K562 (cell line): ENCODE results near the gene MET.

Experiments
- BDP1 ChIP-seq: IDR thresholded peaks from 3 replicates; pipeline ENCODE4 v1.6.1; 2011; ENCODE audit not compliant: insufficient read length, insufficient read depth
- E2F1 ChIP-seq: sonication (generic); formaldehyde crosslinking; IDR thresholded peaks from 2 replicates; pipeline ENCODE4 v1.8.1; 2023; ENCODE audit warnings: mild to moderate bottlenecking, missing genetic modification reagents, moderate library complexity
- MLLT1 ChIP-seq, 2 experiments: fragments of 450-650 bp; IDR thresholded peaks; 2 replicates each; pipeline ENCODE4 v1.6.1; 2016
- POLR2A ChIP-seq: fragments of 450-650 bp; conservative IDR thresholded peaks from 2 replicates; pipeline ENCODE4 v1.6.1; 2016
- POLR3A ChIP-seq: IDR thresholded peaks from 2 replicates; pipeline ENCODE4 v1.6.1; 2011; ENCODE audit warnings: borderline replicate concordance, mild to moderate bottlenecking, moderate library complexity; ENCODE audit not compliant: insufficient read length, insufficient read depth; ENCODE audit errors: extremely low read depth
- TAF7 ChIP-seq: fragments of 450-650 bp; IDR thresholded peaks from 2 replicates; pipeline ENCODE4 v1.6.1; 2016; ENCODE audit warnings: missing genetic modification characterization, missing compliant biosample characterization
- TCF7 ChIP-seq: sonication (generic); IDR thresholded peaks from 2 replicates; pipeline ENCODE4 v1.6.1; 2016; ENCODE audit warnings: antibody characterized with exemption, borderline replicate concordance
- ZEB2 ChIP-seq: fragments of 450-650 bp; IDR thresholded peaks from 2 replicates; pipeline ENCODE4 v1.6.1; 2016
- ZNF76 ChIP-seq: fragments of 250-450 bp; sonication (Bioruptor Pico); IDR thresholded peaks from 2 replicates; pipeline ENCODE4 v1.4.0; 2020; ENCODE audit warnings: mild to moderate bottlenecking, moderate library complexity, borderline replicate concordance

DNA sequence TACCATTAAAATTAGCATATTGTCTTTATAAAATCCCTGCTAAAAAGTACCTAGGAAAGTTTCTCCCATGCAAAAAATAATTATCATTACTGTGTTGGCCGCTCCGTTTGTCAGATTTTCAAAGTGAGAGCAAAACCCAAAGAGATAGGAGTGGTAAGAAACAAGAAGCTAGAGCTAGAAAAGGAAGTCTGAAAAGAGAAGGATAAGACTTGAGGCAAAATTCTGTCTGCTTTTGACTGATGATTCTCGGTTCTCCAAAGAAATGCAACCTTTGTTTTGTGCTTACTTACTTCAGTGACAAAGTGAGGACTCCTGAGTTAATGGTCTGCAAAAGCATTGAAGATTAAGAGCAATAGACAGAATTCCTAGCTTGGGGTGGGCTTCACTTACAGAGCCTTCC is 157.0 kb downstream of the MET start:
- TF ChIP-seq MLLT1 (IDR thresholded peaks at IDR 0.05) (no peak), TCF7 (no peak), ZNF76 (CRISPR knock-in tag) (no peak), E2F1 (CRISPR knock-in tag) (no peak), ZEB2 (no peak), POLR2A (no peak), BDP1 (no peak), TAF7 (tag) (no peak), POLR3A (no peak)
